ENCODE data around the gene COL11A2. TPM values are rescaled to one million over a fixed set of nuclear protein-coding genes. Genes with fewer than 3 reads are reported as not detected.
A peak's percentile ranks its signal among the peaks of the same experiment; 100 is the strongest.

Gene COL11A2
- total and polyA plus RNA-seq, 2 of the 13 experiments (the other 11 are each of a cell fraction or from before 2014, with no cell fraction given), result 0.55 TPM

DNA sequence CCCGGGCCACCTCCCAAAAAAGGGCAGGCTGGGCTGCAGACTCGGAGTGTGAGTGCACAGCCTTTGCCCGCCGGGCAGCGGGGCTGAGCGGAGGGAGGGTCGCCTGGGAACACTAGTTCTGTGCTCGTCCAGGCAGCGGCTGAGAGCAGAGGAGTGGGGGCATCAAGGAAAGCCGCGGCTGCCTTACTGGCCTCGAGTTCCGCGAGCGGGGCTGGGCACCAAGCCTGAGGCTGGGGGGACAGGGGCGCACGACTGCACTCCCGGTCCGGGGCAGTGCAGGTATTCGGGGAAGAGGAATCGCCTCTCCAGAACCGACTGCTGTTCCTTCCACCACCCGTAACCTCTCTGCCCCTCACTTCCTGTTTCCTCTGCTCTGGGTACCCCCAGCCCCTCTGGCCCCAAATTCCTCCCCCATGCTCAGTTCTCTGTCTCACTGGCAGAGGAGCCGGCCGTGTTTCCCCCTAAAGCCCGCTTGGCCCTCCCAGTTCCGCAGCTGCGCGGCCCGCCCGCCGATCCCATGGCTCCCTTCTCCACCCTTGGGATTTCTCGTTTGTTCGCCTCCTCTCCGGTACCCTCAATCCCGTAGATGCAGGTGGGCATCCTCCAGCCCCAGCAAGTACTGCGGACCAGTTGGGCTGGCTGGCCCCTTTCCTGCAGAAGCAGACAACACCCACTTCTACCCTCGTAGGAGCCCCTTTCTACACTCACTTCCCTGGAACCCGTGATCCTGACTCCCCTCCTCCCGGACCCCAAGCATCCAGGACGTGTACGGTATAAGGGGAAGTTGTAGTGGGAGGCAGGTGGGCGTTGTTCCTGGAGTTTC lies 21.1 kb upstream of the COL11A2 start (continued):
- TF ChIP-seq, protein P1, sequence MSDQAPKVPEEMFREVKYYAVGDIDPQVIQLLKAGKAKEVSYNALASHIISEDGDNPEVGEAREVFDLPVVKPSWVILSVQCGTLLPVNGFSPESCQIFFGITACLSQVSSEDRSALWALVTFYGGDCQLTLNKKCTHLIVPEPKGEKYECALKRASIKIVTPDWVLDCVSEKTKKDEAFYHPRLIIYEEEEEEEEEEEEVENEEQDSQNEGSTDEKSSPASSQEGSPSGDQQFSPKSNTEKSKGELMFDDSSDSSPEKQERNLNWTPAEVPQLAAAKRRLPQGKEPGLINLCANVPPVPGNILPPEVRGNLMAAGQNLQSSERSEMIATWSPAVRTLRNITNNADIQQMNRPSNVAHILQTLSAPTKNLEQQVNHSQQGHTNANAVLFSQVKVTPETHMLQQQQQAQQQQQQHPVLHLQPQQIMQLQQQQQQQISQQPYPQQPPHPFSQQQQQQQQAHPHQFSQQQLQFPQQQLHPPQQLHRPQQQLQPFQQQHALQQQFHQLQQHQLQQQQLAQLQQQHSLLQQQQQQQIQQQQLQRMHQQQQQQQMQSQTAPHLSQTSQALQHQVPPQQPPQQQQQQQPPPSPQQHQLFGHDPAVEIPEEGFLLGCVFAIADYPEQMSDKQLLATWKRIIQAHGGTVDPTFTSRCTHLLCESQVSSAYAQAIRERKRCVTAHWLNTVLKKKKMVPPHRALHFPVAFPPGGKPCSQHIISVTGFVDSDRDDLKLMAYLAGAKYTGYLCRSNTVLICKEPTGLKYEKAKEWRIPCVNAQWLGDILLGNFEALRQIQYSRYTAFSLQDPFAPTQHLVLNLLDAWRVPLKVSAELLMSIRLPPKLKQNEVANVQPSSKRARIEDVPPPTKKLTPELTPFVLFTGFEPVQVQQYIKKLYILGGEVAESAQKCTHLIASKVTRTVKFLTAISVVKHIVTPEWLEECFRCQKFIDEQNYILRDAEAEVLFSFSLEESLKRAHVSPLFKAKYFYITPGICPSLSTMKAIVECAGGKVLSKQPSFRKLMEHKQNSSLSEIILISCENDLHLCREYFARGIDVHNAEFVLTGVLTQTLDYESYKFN (CRISPR knock-in tag; conservative IDR thresholded peaks at IDR 0.05), result no peak
- no peak for TF ChIP-seq GATA4 (IDR thresholded peaks at IDR 0.05; ENCODE audit: borderline replicate concordance, low read depth)
- no peak for TF ChIP-seq ZFP1 (CRISPR knock-in tag; IDR thresholded peaks at IDR 0.05)
- TF ChIP-seq, protein P2, sequence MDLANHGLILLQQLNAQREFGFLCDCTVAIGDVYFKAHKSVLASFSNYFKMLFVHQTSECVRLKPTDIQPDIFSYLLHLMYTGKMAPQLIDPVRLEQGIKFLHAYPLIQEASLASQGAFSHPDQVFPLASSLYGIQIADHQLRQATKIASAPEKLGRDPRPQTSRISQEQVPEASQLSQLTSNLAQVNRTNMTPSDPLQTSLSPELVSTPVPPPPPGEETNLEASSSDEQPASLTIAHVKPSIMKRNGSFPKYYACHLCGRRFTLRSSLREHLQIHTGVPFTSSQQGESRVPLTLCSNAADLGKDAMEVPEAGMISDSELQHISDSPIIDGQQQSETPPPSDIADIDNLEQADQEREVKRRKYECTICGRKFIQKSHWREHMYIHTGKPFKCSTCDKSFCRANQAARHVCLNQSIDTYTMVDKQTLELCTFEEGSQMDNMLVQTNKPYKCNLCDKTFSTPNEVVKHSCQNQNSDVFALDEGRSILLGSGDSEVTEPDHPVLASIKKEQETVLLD (CRISPR knock-in tag; IDR thresholded peaks at IDR 0.05; ENCODE audit: low read depth), result no peak
- TF ChIP-seq, protein P3, sequence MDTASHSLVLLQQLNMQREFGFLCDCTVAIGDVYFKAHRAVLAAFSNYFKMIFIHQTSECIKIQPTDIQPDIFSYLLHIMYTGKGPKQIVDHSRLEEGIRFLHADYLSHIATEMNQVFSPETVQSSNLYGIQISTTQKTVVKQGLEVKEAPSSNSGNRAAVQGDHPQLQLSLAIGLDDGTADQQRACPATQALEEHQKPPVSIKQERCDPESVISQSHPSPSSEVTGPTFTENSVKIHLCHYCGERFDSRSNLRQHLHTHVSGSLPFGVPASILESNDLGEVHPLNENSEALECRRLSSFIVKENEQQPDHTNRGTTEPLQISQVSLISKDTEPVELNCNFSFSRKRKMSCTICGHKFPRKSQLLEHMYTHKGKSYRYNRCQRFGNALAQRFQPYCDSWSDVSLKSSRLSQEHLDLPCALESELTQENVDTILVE (CRISPR knock-in tag; IDR thresholded peaks at IDR 0.05), result no peak
- TF ChIP-seq HNRNPH1 (optimal IDR thresholded peaks at IDR 0.05; ENCODE audit: low read depth, low read length), result no peak
- TF ChIP-seq, protein P4, sequence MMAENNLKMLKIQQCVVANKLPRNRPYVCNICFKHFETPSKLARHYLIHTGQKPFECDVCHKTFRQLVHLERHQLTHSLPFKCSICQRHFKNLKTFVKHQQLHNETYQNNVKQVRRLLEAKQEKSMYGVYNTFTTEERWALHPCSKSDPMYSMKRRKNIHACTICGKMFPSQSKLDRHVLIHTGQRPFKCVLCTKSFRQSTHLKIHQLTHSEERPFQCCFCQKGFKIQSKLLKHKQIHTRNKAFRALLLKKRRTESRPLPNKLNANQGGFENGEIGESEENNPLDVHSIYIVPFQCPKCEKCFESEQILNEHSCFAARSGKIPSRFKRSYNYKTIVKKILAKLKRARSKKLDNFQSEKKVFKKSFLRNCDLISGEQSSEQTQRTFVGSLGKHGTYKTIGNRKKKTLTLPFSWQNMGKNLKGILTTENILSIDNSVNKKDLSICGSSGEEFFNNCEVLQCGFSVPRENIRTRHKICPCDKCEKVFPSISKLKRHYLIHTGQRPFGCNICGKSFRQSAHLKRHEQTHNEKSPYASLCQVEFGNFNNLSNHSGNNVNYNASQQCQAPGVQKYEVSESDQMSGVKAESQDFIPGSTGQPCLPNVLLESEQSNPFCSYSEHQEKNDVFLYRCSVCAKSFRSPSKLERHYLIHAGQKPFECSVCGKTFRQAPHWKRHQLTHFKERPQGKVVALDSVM (CRISPR knock-in tag; IDR thresholded peaks at IDR 0.05), result no peak
- TF ChIP-seq GABPA (IDR thresholded peaks at IDR 0.05; ENCODE audit: low read depth, low read length), result no peak
- 0 out of 2 replicates have a peak, but pooled peaks have one; percentile 11 for TF ChIP-seq GABPA (CRISPR knock-in tag; IDR thresholded peaks at IDR 0.05; ENCODE audit: low read depth)
- no peak for TF ChIP-seq ZNF644 (CRISPR knock-in tag; IDR thresholded peaks at IDR 0.05; ENCODE audit: low read depth)
- TF ChIP-seq, protein P5, sequence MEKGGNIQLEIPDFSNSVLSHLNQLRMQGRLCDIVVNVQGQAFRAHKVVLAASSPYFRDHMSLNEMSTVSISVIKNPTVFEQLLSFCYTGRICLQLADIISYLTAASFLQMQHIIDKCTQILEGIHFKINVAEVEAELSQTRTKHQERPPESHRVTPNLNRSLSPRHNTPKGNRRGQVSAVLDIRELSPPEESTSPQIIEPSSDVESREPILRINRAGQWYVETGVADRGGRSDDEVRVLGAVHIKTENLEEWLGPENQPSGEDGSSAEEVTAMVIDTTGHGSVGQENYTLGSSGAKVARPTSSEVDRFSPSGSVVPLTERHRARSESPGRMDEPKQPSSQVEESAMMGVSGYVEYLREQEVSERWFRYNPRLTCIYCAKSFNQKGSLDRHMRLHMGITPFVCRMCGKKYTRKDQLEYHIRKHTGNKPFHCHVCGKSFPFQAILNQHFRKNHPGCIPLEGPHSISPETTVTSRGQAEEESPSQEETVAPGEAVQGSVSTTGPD (CRISPR knock-in tag; IDR thresholded peaks at IDR 0.05), result no peak
- TF ChIP-seq TAF1 (CRISPR knock-in tag; IDR thresholded peaks at IDR 0.05), result no peak
- no peak for TF ChIP-seq DMAP1 (CRISPR knock-in tag; IDR thresholded peaks at IDR 0.05)
- no peak for TF ChIP-seq HOXD1 (CRISPR knock-in tag; IDR thresholded peaks at IDR 0.05)
- no peak for TF ChIP-seq ONECUT2 (CRISPR knock-in tag; IDR thresholded peaks at IDR 0.05)
- no peak for TF ChIP-seq MXD4 (CRISPR knock-in tag; IDR thresholded peaks at IDR 0.05)
- TF ChIP-seq, protein P6, sequence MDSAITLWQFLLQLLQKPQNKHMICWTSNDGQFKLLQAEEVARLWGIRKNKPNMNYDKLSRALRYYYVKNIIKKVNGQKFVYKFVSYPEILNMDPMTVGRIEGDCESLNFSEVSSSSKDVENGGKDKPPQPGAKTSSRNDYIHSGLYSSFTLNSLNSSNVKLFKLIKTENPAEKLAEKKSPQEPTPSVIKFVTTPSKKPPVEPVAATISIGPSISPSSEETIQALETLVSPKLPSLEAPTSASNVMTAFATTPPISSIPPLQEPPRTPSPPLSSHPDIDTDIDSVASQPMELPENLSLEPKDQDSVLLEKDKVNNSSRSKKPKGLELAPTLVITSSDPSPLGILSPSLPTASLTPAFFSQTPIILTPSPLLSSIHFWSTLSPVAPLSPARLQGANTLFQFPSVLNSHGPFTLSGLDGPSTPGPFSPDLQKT (CRISPR knock-in tag; IDR thresholded peaks at IDR 0.05; ENCODE audit: borderline replicate concordance), result no peak
- no peak for TF ChIP-seq NFYC (CRISPR knock-in tag; IDR thresholded peaks at IDR 0.05)
- TF ChIP-seq MBNL3 (CRISPR knock-in tag; conservative IDR thresholded peaks at IDR 0.05), result no peak
- TF ChIP-seq FOXJ3 (CRISPR knock-in tag; IDR thresholded peaks at IDR 0.05; ENCODE audit: borderline replicate concordance), result no peak
